H1 (cell line): ENCODE measurements around the gene CAMTA1. TPM values are rescaled to one million over a fixed set of nuclear protein-coding genes. Genes with fewer than 3 reads are reported as not detected.

Experiments
- CTCF ChIA-PET: fragments of 300-600 bp; sonication (Branson Sonifier 250); formaldehyde crosslinking; loops from one replicate; lab custom pipeline; 2021; ENCODE audit not compliant: partially characterized antibody; lab: Charles Lee
- POLR2A ChIA-PET: fragments of 300-600 bp; sonication (Branson Sonifier 250); formaldehyde crosslinking; loops from one replicate; lab custom pipeline; 2021; ENCODE audit warnings: inconsistent platforms; ENCODE audit not compliant: partially characterized antibody; lab: Charles Lee
- DNase-seq, 2 experiments: peaks; one replicate each; pipeline versions ENCODE4 v3.0.0 to v3.0.0-alpha.2; 2010 to 2022; ENCODE audit warnings: low spot score in 2 of 2, low read depth in 1 of 2, mixed read lengths in 1 of 2
- FAIRE-seq: peaks from 2 replicates; lab custom pipeline; 2011; peaks lifted over from hg19 to GRCh38; lab: Jason Lieb, UNC
- H2AFZ ChIP-seq: 2 replicates; pipeline ENCODE4 v1.8.1; 2012; ENCODE audit warnings: low read length, inconsistent platforms
- H2AK5ac ChIP-seq: 2 replicates; pipeline ENCODE4 v1.6.1; 2013; ENCODE audit warnings: low read depth, low read length
- H2BK120ac ChIP-seq: replicated peaks from 2 replicates; pipeline ENCODE3; 2013; ENCODE audit warnings: low read depth, low read length, inconsistent platforms
- H2BK12ac ChIP-seq: 2 replicates; pipeline ENCODE4 v1.6.1; 2013; ENCODE audit warnings: low read depth, low read length
- H2BK15ac ChIP-seq: 2 replicates; pipeline ENCODE4 v1.6.1; 2013; ENCODE audit warnings: low read length
- H2BK20ac ChIP-seq: 2 replicates; pipeline ENCODE4 v1.6.1; 2013; ENCODE audit warnings: low read length
- H2BK5ac ChIP-seq: 2 replicates; pipeline ENCODE4 v1.6.1; 2013; ENCODE audit warnings: low read depth, low read length
- H3K14ac ChIP-seq: 2 replicates; pipeline ENCODE4 v1.6.1; 2013; ENCODE audit warnings: inconsistent platforms; ENCODE audit not compliant: insufficient read length
- H3K18ac ChIP-seq: 2 replicates; pipeline ENCODE4 v1.6.1; 2013; ENCODE audit warnings: low read length; ENCODE audit errors: extremely low read depth
- H3K23ac ChIP-seq: 2 replicates; pipeline ENCODE4 v1.6.1; 2013; ENCODE audit warnings: inconsistent platforms; ENCODE audit not compliant: insufficient read length
- H3K23me2 ChIP-seq: 2 replicates; pipeline ENCODE4 v1.6.1; 2013; ENCODE audit warnings: low read depth, low read length
- H3K27ac ChIP-seq: 2 replicates; pipeline ENCODE4 v1.6.1; 2011; ENCODE audit warnings: low read depth, low read length, inconsistent platforms
- H3K27me3 ChIP-seq, 4 experiments: replicated peaks in 1 of 4; 1 replicate in 1 of 4; 2 replicates in 3 of 4; pipeline versions ENCODE4 v1.6.1 to v1.8.1; 2011 to 2013; ENCODE audit warnings: low read length in 3 of 4, mild to moderate bottlenecking in 3 of 4, inconsistent platforms in 2 of 4, mixed read lengths in 2 of 4, moderate library complexity in 1 of 4; ENCODE audit not compliant: control insufficient read depth in 3 of 4, insufficient read depth in 3 of 4; ENCODE audit errors: extremely low read depth in 1 of 4
- H3K36me3 ChIP-seq, 4 experiments: 2 replicates each; pipeline versions ENCODE4 v1.6.1 to v1.8.1; 2011 to 2013; ENCODE audit warnings: mild to moderate bottlenecking in 4 of 4, low read length in 3 of 4, moderate library complexity in 2 of 4, control low read depth in 1 of 4, inconsistent platforms in 1 of 4; ENCODE audit not compliant: insufficient read depth in 4 of 4, control insufficient read depth in 2 of 4
- H3K4ac ChIP-seq: replicated peaks from 2 replicates; pipeline ENCODE3; 2013; ENCODE audit warnings: low read length, low read depth, mixed read lengths, inconsistent platforms; ENCODE audit not compliant: insufficient read length
- H3K4me1 ChIP-seq, 4 experiments: replicated peaks in 1 of 4; 1 replicate in 1 of 4; 2 replicates in 3 of 4; pipeline versions ENCODE4 v1.6.1 to v1.8.1; 2011 to 2013; ENCODE audit warnings: low read length in 3 of 4, inconsistent platforms in 2 of 4, mixed read lengths in 1 of 4; ENCODE audit not compliant: insufficient read depth in 4 of 4, control insufficient read depth in 3 of 4
- H3K4me2 ChIP-seq, 2 experiments: 2 replicates each; pipeline versions ENCODE4 v1.6.1 to v1.8.1; 2011 to 2013; ENCODE audit warnings: low read depth in 2 of 2, low read length in 2 of 2, control low read depth in 1 of 2, inconsistent platforms in 1 of 2, mild to moderate bottlenecking in 1 of 2; ENCODE audit not compliant: insufficient read depth in 1 of 2
- H3K4me3 ChIP-seq, 4 experiments: fragments of 200-600, 300-600 bp in 1 of 4; sonication (generic), shearing (Covaris generic), sonication (Bioruptor Twin) in 1 of 4; 2 replicates each; pipeline versions ENCODE4 v1.5.1 to v1.8.1; 2011 to 2016; ENCODE audit warnings: low read length in 4 of 4, low read depth in 3 of 4, control low read depth in 2 of 4, inconsistent platforms in 2 of 4, mild to moderate bottlenecking in 2 of 4, mixed read lengths in 1 of 4, moderate library complexity in 1 of 4; ENCODE audit not compliant: insufficient read depth in 2 of 4; ENCODE audit errors: extremely low read depth in 1 of 4
- H3K56ac ChIP-seq: replicated peaks from 2 replicates; pipeline ENCODE3; 2013; ENCODE audit warnings: low read depth, mild to moderate bottlenecking, mixed read lengths, low read length, inconsistent platforms; ENCODE audit not compliant: insufficient read length
- H3K79me1 ChIP-seq: 2 replicates; pipeline ENCODE4 v1.6.1; 2013; ENCODE audit warnings: low read depth, low read length, control low read depth
- H3K79me2 ChIP-seq, 2 experiments: 2 replicates each; pipeline versions ENCODE4 v1.6.1 to v1.8.1; 2012 to 2013; ENCODE audit warnings: low read length in 2 of 2, mild to moderate bottlenecking in 2 of 2, inconsistent platforms in 1 of 2; ENCODE audit not compliant: insufficient read depth in 2 of 2, control insufficient read depth in 1 of 2
- H3K9ac ChIP-seq, 4 experiments: replicated peaks in 1 of 4; 1 replicate in 1 of 4; 2 replicates in 3 of 4; pipeline versions ENCODE4 v1.6.1 to v1.8.1; 2011 to 2013; ENCODE audit warnings: low read depth in 3 of 4, low read length in 3 of 4, control low read depth in 2 of 4, mild to moderate bottlenecking in 2 of 4, moderate library complexity in 2 of 4, inconsistent platforms in 1 of 4; ENCODE audit errors: extremely low read depth in 1 of 4
- H3K9me3 ChIP-seq, 2 experiments: 2 replicates each; pipeline versions ENCODE4 v1.6.1 to v1.8.1; 2012 to 2013; ENCODE audit warnings: mild to moderate bottlenecking in 2 of 2, moderate library complexity in 2 of 2, control low read depth in 1 of 2, inconsistent platforms in 1 of 2, low read depth in 1 of 2, low read length in 1 of 2, mixed read lengths in 1 of 2; ENCODE audit not compliant: insufficient read depth in 2 of 2
- H4K20me1 ChIP-seq, 2 experiments: replicated peaks in 1 of 2; 2 replicates each; pipeline versions ENCODE3 to v1.8.1; 2011 to 2013; ENCODE audit warnings: inconsistent platforms in 2 of 2, low read length in 2 of 2, mild to moderate bottlenecking in 1 of 2; ENCODE audit not compliant: insufficient read depth in 2 of 2, control insufficient read depth in 1 of 2
- H4K5ac ChIP-seq: 2 replicates; pipeline ENCODE4 v1.6.1; 2013; ENCODE audit warnings: low read length, low read depth, mixed read lengths, inconsistent platforms; ENCODE audit not compliant: insufficient read length
- H4K8ac ChIP-seq: 2 replicates; pipeline ENCODE4 v1.8.0; 2013; ENCODE audit warnings: mild to moderate bottlenecking, moderate library complexity, low read length, inconsistent platforms; ENCODE audit not compliant: insufficient read depth; ENCODE audit errors: extremely low read depth
- H4K91ac ChIP-seq: replicated peaks from 2 replicates; pipeline ENCODE3; 2013; ENCODE audit warnings: low read length, mixed read lengths, inconsistent platforms; ENCODE audit not compliant: insufficient read length
- BACH1 ChIP-seq: IDR thresholded peaks from 2 replicates; pipeline ENCODE4 v1.6.1; 2012; ENCODE audit warnings: low read length, improper control_type of control experiment
- CBX8 ChIP-seq: fragments of 300-800, 300-1000 bp; sonication (generic); IDR thresholded peaks from 2 replicates; pipeline ENCODE4 v1.7.1; 2016; ENCODE audit warnings: low read depth, low read length, borderline replicate concordance
- GABPA ChIP-seq: IDR thresholded peaks from 2 replicates; pipeline ENCODE4 v1.6.1; 2011; ENCODE audit warnings: mild to moderate bottlenecking, low read length, moderate library complexity, borderline replicate concordance; ENCODE audit not compliant: insufficient read depth
- NANOG ChIP-seq: IDR thresholded peaks from 2 replicates; pipeline ENCODE4 v1.6.1; 2011; ENCODE audit warnings: low read length, low read depth, mild to moderate bottlenecking, inconsistent platforms; ENCODE audit not compliant: insufficient read depth, poor library complexity, severe bottlenecking
- PHF8 ChIP-seq: fragments of 200-600 bp; sonication (generic); conservative IDR thresholded peaks from 2 replicates; pipeline ENCODE4 v1.7.1; 2012; ENCODE audit warnings: low read depth, mild to moderate bottlenecking, inconsistent platforms, low read length, moderate library complexity
- SAP30 ChIP-seq: fragments of 300-600 bp; sonication (generic); IDR thresholded peaks from 2 replicates; pipeline ENCODE4 v1.7.1; 2012; ENCODE audit warnings: low read length, moderate library complexity, mild to moderate bottlenecking, inconsistent platforms; ENCODE audit not compliant: insufficient read depth, insufficient replicate concordance
- SIN3A ChIP-seq, 2 experiments: IDR thresholded peaks in 1 of 2; conservative IDR thresholded peaks in 1 of 2; 2 replicates each; pipeline ENCODE4 v1.6.1; 2011 to 2012; ENCODE audit warnings: low read length in 2 of 2, improper control_type of control experiment in 1 of 2, low read depth in 1 of 2, mild to moderate bottlenecking in 1 of 2
- TBP ChIP-seq: IDR thresholded peaks from 2 replicates; pipeline ENCODE4 v1.6.1; 2011; ENCODE audit warnings: low read depth, low read length, improper control_type of control experiment
- ZNF274 ChIP-seq: IDR thresholded peaks from 2 replicates; pipeline ENCODE4 v1.7.0; 2012; ENCODE audit warnings: low read length, borderline replicate concordance; ENCODE audit errors: extremely low read depth
- WGBS, 2 experiments: shearing (Covaris generic) in 1 of 2; methylation state at CpG; one replicate each; pipeline versions ENCODE4 v1.1.6 to v1.1.7; 2013 to 2015; ENCODE audit warnings: low lambda C conversion rate in 2 of 2, mixed read lengths in 2 of 2, inconsistent platforms in 1 of 2, low coverage in 1 of 2, missing lambda C conversion rate in 1 of 2; ENCODE audit not compliant: insufficient replicate concordance in 2 of 2, insufficient coverage in 1 of 2, insufficient read length in 1 of 2; ENCODE audit errors: extremely low coverage in 1 of 2, missing lambda C conversion rate in 1 of 2; 5-methylcytosine and 5-hydroxymethylcytosine counted together
- polyA plus RNA-seq, 7 experiments: library from polyadenylated mRNA; depleted of rRNA in 3 of 7; stranded (reverse) in 5 of 7; unstranded in 2 of 7; fragments of >200 nt in 5 of 7; fragments of 200-250 nt in 2 of 7; gene quantifications; 1 replicate in 5 of 7; 2 replicates in 1 of 7; 4 replicates in 1 of 7; pipeline versions ENCODE4 v1.2.1 to v1.2.3, GENCODE V29; 2011 to 2013; ENCODE audit warnings: missing spikeins in 2 of 7, mixed read lengths in 2 of 7
- total RNA-seq: library from RNA; stranded (reverse); fragmentation: NEBNext Ultra II Directional; extraction: Animal tissue kit (Norgen Biotek cat#: 25700); gene quantifications from 2 replicates; pipeline ENCODE4 v1.2.1, GENCODE V29; 2021
- TF ChIP-seq, protein P1 (sequence below): IDR thresholded peaks from 2 replicates; pipeline ENCODE4 v1.6.1; 2011; ENCODE audit warnings: low read depth, mild to moderate bottlenecking, low read length; ENCODE audit not compliant: insufficient read depth

Gene CAMTA1
- total and polyA plus RNA-seq, 2 of the 8 experiments (the other 6 are each of a cell fraction or from before 2014, with no cell fraction given), result 65.0 to 119 TPM

DNA sequence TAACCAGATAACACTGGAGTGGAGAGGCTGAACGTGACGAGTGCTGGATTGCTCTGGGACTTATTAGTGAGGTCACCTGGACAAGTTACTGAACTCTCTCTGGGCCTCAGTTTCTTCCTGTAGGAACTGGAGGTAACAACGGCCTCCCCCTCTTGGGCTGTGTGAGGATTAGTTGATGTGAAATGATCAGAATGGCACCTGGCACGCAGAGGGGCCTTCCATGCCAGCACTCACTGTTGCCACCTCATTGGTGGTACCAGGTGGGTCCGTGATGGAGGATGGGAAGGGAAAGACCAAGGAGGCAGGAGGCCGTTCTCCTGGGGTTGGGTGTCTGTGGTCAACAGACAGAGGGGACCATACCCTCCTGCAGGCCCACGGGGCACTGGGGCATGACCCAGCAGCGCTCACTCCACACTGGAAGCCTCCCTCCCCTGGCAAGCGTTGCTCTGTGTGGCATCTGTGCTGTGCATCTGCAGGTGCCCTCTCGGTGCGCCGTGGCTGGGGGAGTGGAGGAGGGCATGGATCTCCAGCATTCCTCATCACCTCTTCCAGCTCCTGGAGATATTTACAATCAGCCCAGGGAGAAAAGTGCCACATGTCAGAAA, 636.3 kb downstream of the CAMTA1 start:
- Histone ChIP-seq H3K9me3 (peaks cover 11 to 17% of the 10 kb centered on the region in 2 experiments), H3K27me3 (no peaks in the 10 kb centered on the region), H3K14ac (no peak overlapping the region), H4K20me1 (no peaks in the 10 kb centered on the region), H3K18ac (no peak overlapping the region), H2BK12ac (no peak overlapping the region), H4K5ac (no peak overlapping the region), H3K79me2 (no peaks in the 10 kb centered on the region), H4K8ac (no peak overlapping the region), H3K4me3 (no peak overlapping the region), H3K56ac (no peak overlapping the region), H2BK15ac (no peak overlapping the region), H2BK5ac (no peak overlapping the region), H3K23ac (no peak overlapping the region), H4K91ac (no peak overlapping the region), H3K4ac (no peak overlapping the region), H2BK120ac (no peak overlapping the region), H2BK20ac (no peak overlapping the region), H2AFZ (no peak overlapping the region), H3K23me2 (no peaks in the 10 kb centered on the region), H3K27ac (no peak overlapping the region), H3K79me1 (no peaks in the 10 kb centered on the region), H3K4me2 (no peak overlapping the region), H3K36me3 (peaks cover 0 to 4% (median 0%) of the 10 kb centered on the region in 4 experiments; a peak in 1 of 8 replicates), H2AK5ac (no peak overlapping the region), H3K9ac (no peak overlapping the region), H3K4me1 (no peaks in the 10 kb centered on the region; a peak in 1 of 7 replicates)
- ChIA-PET CTCF (no interaction called here), POLR2A (no interaction called here)
- FAIRE-seq (no peak), DNase-seq (no peak)
- WGBS, 2 experiments, result 84% methylated on average over 12 of the region's 12 CpGs; no CpG with 5 or more reads in 1 of the 2 experiments
- TF ChIP-seq, protein P1, sequence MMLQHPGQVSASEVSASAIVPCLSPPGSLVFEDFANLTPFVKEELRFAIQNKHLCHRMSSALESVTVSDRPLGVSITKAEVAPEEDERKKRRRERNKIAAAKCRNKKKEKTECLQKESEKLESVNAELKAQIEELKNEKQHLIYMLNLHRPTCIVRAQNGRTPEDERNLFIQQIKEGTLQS, result no peak
- no peak for TF ChIP-seq NANOG
- TF ChIP-seq GABPA, result no peak
- TF ChIP-seq ZNF274, result no peak
- TF ChIP-seq CBX8, result no peak
- no peak for TF ChIP-seq TBP
- TF ChIP-seq BACH1, result no peak
- no peak for TF ChIP-seq PHF8
- TF ChIP-seq SIN3A (conservative IDR thresholded peaks at IDR 0.05 in 1 of 2, IDR thresholded peaks at IDR 0.05 in 1 of 2; ENCODE audit: low read depth in 1 of 2, low read length in 2 of 2), result no peak
- no peak for TF ChIP-seq SAP30
